Measurements from ENCODE around the gene ZBTB42. TPM values are rescaled to one million over a fixed set of nuclear protein-coding genes. Genes with fewer than 3 reads are reported as not detected.

Gene ZBTB42
- total and polyA plus RNA-seq, 2 donors (not counting 1 experiment from before 2014, with no cell fraction given): 1.6 to 8.3 TPM

DNA sequence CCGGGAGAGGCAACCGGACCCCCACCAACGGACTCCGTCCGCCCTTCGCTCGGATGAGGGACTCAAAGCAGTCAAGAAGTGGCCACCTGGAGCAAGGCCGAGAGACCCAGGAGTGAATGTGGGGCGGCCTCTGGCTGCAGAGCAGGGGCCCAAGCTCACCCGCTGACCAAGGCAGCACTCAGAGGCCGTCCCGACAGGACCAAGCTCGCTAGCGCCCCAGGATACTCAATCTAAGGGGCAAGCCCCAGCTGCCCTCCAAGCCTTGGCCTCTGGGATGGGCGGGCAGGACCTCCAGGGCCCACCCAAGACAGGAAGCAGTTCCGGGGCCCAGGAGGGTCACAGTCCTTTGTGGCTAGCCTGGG, 6.3 kb upstream of the ZBTB42 start:
- Mint-ChIP-seq H3K4me3 (peak overlapping the region; percentile 90), H3K4me1 (peaks cover 48% of the 10 kb centered on the region), H3K27me3 (no peaks in the 10 kb centered on the region), H3K9me3 (ENCODE audit: insufficient read depth) (no peaks in the 10 kb centered on the region), H3K27ac (peak overlapping the region; percentile 80)
- no peaks in the 10 kb centered on the region for H3K9me3 ChIP-seq (ENCODE audit: control extremely low read depth in 1 of 3, control insufficient read depth in 2 of 3, insufficient read depth in 1 of 3, low read length in 2 of 3)
- peaks cover 26 to 41% of the 10 kb centered on the region in 2 donors for H3K4me1 ChIP-seq (ENCODE audit: control insufficient read depth in 2 of 2, insufficient read depth in 2 of 2, low read length in 2 of 2)
- POLR2A ChIA-PET: no interaction called here
- H2AFZ ChIP-seq (ENCODE audit: insufficient read depth, low read depth, low read length, poor library complexity, severe bottlenecking): peak overlapping the region; percentile 26
- 16% methylated on average over 16 of the region's 16 CpGs for WGBS (ENCODE audit: insufficient coverage)
- H3K9ac ChIP-seq (ENCODE audit: low read length): peak overlapping the region; percentile 77
- intact Hi-C loops (cut with micrococcal nuclease): loop anchor here (2.0 kb wide), 1 partner anchor 32 kb away; no protein-coding TSS in a partner anchor
- CTCF ChIA-PET: interaction anchor here (1.2 kb wide), 1 partner anchor 26 kb away, joined by 4 read pairs; no protein-coding TSS in a partner anchor
- H3K27me3 ChIP-seq (replicated peaks in 1 of 4; ENCODE audit: control extremely low read depth in 1 of 4, control insufficient read depth in 3 of 4, insufficient read depth in 4 of 4, low read length in 3 of 4): no peaks in the 10 kb centered on the region
- peak overlapping the region in 1 of 2 donors; percentile 68 for H3K27ac ChIP-seq (ENCODE audit: low read length in 2 of 2)
- no peak for TF ChIP-seq EZH2 (IDR thresholded peaks at IDR 0.05; ENCODE audit: borderline replicate concordance, insufficient read depth, low read depth, low read length, poor library complexity, severe bottlenecking)
- TF ChIP-seq, protein P1, sequence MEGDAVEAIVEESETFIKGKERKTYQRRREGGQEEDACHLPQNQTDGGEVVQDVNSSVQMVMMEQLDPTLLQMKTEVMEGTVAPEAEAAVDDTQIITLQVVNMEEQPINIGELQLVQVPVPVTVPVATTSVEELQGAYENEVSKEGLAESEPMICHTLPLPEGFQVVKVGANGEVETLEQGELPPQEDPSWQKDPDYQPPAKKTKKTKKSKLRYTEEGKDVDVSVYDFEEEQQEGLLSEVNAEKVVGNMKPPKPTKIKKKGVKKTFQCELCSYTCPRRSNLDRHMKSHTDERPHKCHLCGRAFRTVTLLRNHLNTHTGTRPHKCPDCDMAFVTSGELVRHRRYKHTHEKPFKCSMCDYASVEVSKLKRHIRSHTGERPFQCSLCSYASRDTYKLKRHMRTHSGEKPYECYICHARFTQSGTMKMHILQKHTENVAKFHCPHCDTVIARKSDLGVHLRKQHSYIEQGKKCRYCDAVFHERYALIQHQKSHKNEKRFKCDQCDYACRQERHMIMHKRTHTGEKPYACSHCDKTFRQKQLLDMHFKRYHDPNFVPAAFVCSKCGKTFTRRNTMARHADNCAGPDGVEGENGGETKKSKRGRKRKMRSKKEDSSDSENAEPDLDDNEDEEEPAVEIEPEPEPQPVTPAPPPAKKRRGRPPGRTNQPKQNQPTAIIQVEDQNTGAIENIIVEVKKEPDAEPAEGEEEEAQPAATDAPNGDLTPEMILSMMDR (IDR thresholded peaks at IDR 0.05): no peak
- H3K4me2 ChIP-seq (replicated peaks; ENCODE audit: low read depth, low read length, poor library complexity, severe bottlenecking): peak overlapping the region; percentile 92
- peaks cover 0 to 22% of the 10 kb centered on the region in 2 experiments for H3K36me3 ChIP-seq (replicated peaks in 1 of 2; ENCODE audit: control extremely low read depth in 1 of 2, control insufficient read depth in 1 of 2, extremely low read depth in 1 of 2, insufficient read depth in 2 of 2, low read length in 1 of 2)
- DNase-seq: peak; percentile 35
- no peak for ATAC-seq (ENCODE audit: low read depth)
- H3K79me2 ChIP-seq (ENCODE audit: control insufficient read depth, insufficient read depth, low read length): peaks cover 54% of the 10 kb centered on the region
- H4K20me1 ChIP-seq (ENCODE audit: control insufficient read depth, insufficient read depth, low read length, poor library complexity, severe bottlenecking): peaks cover 54% of the 10 kb centered on the region
- H3K4me3 ChIP-seq (ENCODE audit: control extremely low read depth in 1 of 5, extremely low read depth in 1 of 5, insufficient read depth in 1 of 5, low read depth in 2 of 5, low read length in 4 of 5): peak overlapping the region; percentile 35 to 64 (median 56)

DNA sequence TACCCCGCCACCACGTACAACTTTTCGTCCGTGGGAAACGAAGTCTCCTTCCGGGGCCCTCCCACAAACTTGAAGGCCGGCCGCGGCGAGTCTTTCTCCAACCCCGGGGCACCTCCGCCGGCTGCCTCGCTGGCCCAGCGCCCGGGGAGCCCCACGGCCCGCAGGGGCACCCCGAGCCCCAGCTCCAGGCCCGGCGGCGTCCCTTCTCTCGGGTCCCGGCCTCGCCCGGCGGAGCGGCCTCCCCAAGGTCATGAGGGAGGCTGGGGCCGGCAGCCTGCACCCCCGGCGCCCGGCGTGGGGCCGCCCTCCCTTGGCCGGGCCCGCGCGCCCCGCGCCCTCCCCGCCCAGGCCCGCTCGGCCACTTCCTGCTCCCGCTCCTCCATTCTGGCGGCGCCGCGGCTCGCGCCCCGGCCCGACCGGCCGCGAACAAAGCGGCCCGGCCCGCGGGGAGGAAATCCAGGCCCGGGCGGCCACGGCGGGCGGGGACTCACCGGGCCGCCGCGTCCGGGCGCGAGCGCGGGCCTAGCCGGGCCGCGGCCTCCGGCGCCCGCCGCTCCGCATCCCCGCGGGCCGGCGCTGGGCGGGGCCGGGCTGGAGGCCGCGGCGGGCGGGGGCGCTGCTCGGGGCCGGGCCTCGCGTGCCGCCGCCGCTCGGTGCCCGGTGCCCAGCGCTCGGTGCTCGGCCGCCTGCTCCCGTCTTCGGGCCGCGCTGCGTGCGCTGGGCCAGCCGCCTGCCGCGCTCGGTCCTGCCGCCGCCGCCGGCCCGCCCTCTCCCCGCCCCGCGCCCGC, 5.7 kb upstream of the ZBTB42 start, which contains the start of gene AKT1:
Gene AKT1 (minus strand): TSS at position 756 of the 788 bp plus-strand sequence. CDS start 3,105 bp downstream, outside the sequence.
- intact Hi-C loops (cut with micrococcal nuclease): loop anchor here (1.0 to 2.0 kb wide), 2 partner anchors 32 to 42 kb away; partner anchors contain the start of gene SIVA1
- H2AFZ ChIP-seq (ENCODE audit: insufficient read depth, low read depth, low read length, poor library complexity, severe bottlenecking): peak within 1 kb of the TSS; percentile 48

More for the DNA sequence above, 5.7 kb upstream of the ZBTB42 start, which contains the start of gene AKT1:
- POLR2A ChIA-PET: no interaction called here
- DNase-seq (peak; percentile 59), ATAC-seq (ENCODE audit: low read depth) (peak; percentile 31)
- peaks cover 48% of the 10 kb centered on the region for H3K79me2 ChIP-seq (ENCODE audit: control insufficient read depth, insufficient read depth, low read length)
- peaks cover 26 to 47% of the 10 kb centered on the region in 2 donors for H3K4me1 ChIP-seq (ENCODE audit: control insufficient read depth in 2 of 2, insufficient read depth in 2 of 2, low read length in 2 of 2)
- under 1% methylated on average over 123 of the region's 124 CpGs for WGBS (ENCODE audit: insufficient coverage)
- peaks cover 0 to 20% of the 10 kb centered on the region in 2 experiments for H3K36me3 ChIP-seq (replicated peaks in 1 of 2; ENCODE audit: control extremely low read depth in 1 of 2, control insufficient read depth in 1 of 2, extremely low read depth in 1 of 2, insufficient read depth in 2 of 2, low read length in 1 of 2)
- no peaks in the 10 kb centered on the region for H3K27me3 Mint-ChIP-seq
- H3K9me3 ChIP-seq (ENCODE audit: control extremely low read depth in 1 of 3, control insufficient read depth in 2 of 3, insufficient read depth in 1 of 3, low read length in 2 of 3): no peaks in the 10 kb centered on the region
- H3K27ac Mint-ChIP-seq: peak within 1 kb of the TSS; percentile 86
- peak within 1 kb of the TSS; percentile 95 for H3K4me2 ChIP-seq (replicated peaks; ENCODE audit: low read depth, low read length, poor library complexity, severe bottlenecking)
- H4K20me1 ChIP-seq (ENCODE audit: control insufficient read depth, insufficient read depth, low read length, poor library complexity, severe bottlenecking): peaks cover 48% of the 10 kb centered on the region
- H3K9me3 Mint-ChIP-seq (ENCODE audit: insufficient read depth): no peaks in the 10 kb centered on the region
- CTCF ChIA-PET: interaction anchor here (1.2 kb wide), 1 partner anchor 27 kb away, joined by 4 read pairs; no protein-coding TSS in a partner anchor
- peaks cover 51% of the 10 kb centered on the region for H3K4me1 Mint-ChIP-seq
- H3K4me3 Mint-ChIP-seq: peak within 1 kb of the TSS; percentile 90
- H3K27me3 ChIP-seq (replicated peaks in 1 of 4; ENCODE audit: control extremely low read depth in 1 of 4, control insufficient read depth in 3 of 4, insufficient read depth in 4 of 4, low read length in 3 of 4): no peaks in the 10 kb centered on the region
- peak within 1 kb of the TSS; percentile 77 for H3K9ac ChIP-seq (ENCODE audit: low read length)
- H3K4me3 ChIP-seq (ENCODE audit: control extremely low read depth in 1 of 5, extremely low read depth in 1 of 5, insufficient read depth in 1 of 5, low read depth in 2 of 5, low read length in 4 of 5): peak within 1 kb of the TSS; percentile 35 to 64 (median 56)
- no peak for TF ChIP-seq EZH2 (IDR thresholded peaks at IDR 0.05; ENCODE audit: borderline replicate concordance, insufficient read depth, low read depth, low read length, poor library complexity, severe bottlenecking)
- TF ChIP-seq, protein P1 (IDR thresholded peaks at IDR 0.05): no peak
- H3K27ac ChIP-seq (ENCODE audit: low read length in 2 of 2): peak within 1 kb of the TSS; percentile 76 to 81
